H1 (cell line): ENCODE data around the gene MRPL43. TPM values are rescaled to one million over a fixed set of nuclear protein-coding genes. Genes with fewer than 3 reads are reported as not detected.

ENCODE experiments used
- CTCF ChIP-seq, 3 experiments: IDR thresholded peaks; 1 replicate in 2 of 3; 2 replicates in 1 of 3; pipeline versions ENCODE4 v1.5.1 to v1.6.1; 2011; ENCODE audit warnings: low read length in 3 of 3, mild to moderate bottlenecking in 3 of 3, inconsistent platforms in 2 of 3, low read depth in 1 of 3, moderate library complexity in 1 of 3; ENCODE audit not compliant: insufficient read depth in 1 of 3; ENCODE audit errors: control extremely low read depth in 1 of 3
- KDM4A ChIP-seq: IDR thresholded peaks from one replicate; pipeline ENCODE4 v1.7.1; 2012; ENCODE audit warnings: low read depth, mild to moderate bottlenecking, moderate library complexity, low read length, inconsistent platforms; ENCODE audit not compliant: severe bottlenecking
- polyA plus RNA-seq, 7 experiments: library from polyadenylated mRNA; depleted of rRNA in 3 of 7; stranded (reverse) in 5 of 7; unstranded in 2 of 7; fragments of >200 nt in 5 of 7; fragments of 200-250 nt in 2 of 7; gene quantifications; 1 replicate in 5 of 7; 2 replicates in 1 of 7; 4 replicates in 1 of 7; pipeline versions ENCODE4 v1.2.1 to v1.2.3, GENCODE V29; 2011 to 2013; ENCODE audit warnings: missing spikeins in 2 of 7, mixed read lengths in 2 of 7
- total RNA-seq: library from RNA; stranded (reverse); fragmentation: NEBNext Ultra II Directional; extraction: Animal tissue kit (Norgen Biotek cat#: 25700); gene quantifications from 2 replicates; pipeline ENCODE4 v1.2.1, GENCODE V29; 2021

The MRPL43 gene
- total and polyA plus RNA-seq, 2 of the 8 experiments (the other 6 are each of a cell fraction or from before 2014, with no cell fraction given) = 74.1 to 149 TPM

GRCh38 chr10:100989088-100989487 is 1.8 kb upstream of the MRPL43 start (continued):
- no peak for TF ChIP-seq CTCF (IDR thresholded peaks at IDR 0.05; ENCODE audit: control extremely low read depth in 1 of 3, insufficient read depth in 1 of 3, low read depth in 1 of 3, low read length in 3 of 3)
- TF ChIP-seq KDM4A = no peak
